Stimulated activated effector memory CD8-positive, alpha-beta T cell treated with anti-CD3 and anti-CD28 coated beads, Interleukin-12 subunit alpha, Interleukin-12 subunit beta, amount 100 ng/mL, for 72 hours (primary cell): ENCODE measurements around the gene VPS37B.
A peak's percentile ranks its signal among the peaks of the same experiment; 100 is the strongest.

Experiments used
- ATAC-seq: fragments of 150-1000 bp; cut with Tn5 transposase; 2 replicates; pipeline ENCODE4 v1.10.0; 2021
- DNase-seq, 2 donors: peaks; one replicate each; pipeline ENCODE4 v3.0.0; 2021 to 2022; ENCODE audit warnings: low spot score in 2 of 2
- H3K27ac Mint-ChIP-seq: one replicate; pipeline ENCODE4 v1.8.0; 2022; ENCODE audit warnings: mild to moderate bottlenecking, mixed read lengths
- H3K36me3 Mint-ChIP-seq: one replicate; pipeline ENCODE4 v1.8.0; 2022; ENCODE audit warnings: mild to moderate bottlenecking, mixed read lengths
- H3K4me1 Mint-ChIP-seq: one replicate; pipeline ENCODE4 v1.8.0; 2022; ENCODE audit warnings: mixed read lengths
- H3K4me3 Mint-ChIP-seq: one replicate; pipeline ENCODE4 v1.8.0; 2022; ENCODE audit warnings: mild to moderate bottlenecking, mixed read lengths
- H3K9me3 Mint-ChIP-seq: one replicate; pipeline ENCODE4 v1.8.0; 2022; ENCODE audit warnings: mixed read lengths

Gene VPS37B

GRCh38 chr12:122866379-122866778, 29.5 kb downstream of the VPS37B start:
- DNase-seq (no peak), ATAC-seq (no peak)
- H3K27ac Mint-ChIP-seq: no peak overlapping the region
- H3K36me3 Mint-ChIP-seq: peaks cover 72% of the 10 kb centered on the region
- peaks cover 31% of the 10 kb centered on the region for H3K4me1 Mint-ChIP-seq
- H3K9me3 Mint-ChIP-seq: no peaks in the 10 kb centered on the region
- H3K4me3 Mint-ChIP-seq: no peak overlapping the region

- ATAC-seq (peak; percentile 6), DNase-seq (no peak)
- Mint-ChIP-seq H3K4me3 (no peak overlapping the region), H3K4me1 (peaks cover 25% of the 10 kb centered on the region), H3K27ac (peak overlapping the region; percentile 37), H3K9me3 (no peaks in the 10 kb centered on the region), H3K36me3 (peaks cover 64% of the 10 kb centered on the region)
These were observed 30.4 kb downstream of the VPS37B start for GRCh38 chr12:122865268-122866231.

- no peaks in the 10 kb centered on the region for H3K9me3 Mint-ChIP-seq
- ATAC-seq (no peak), DNase-seq (no peak)
- peak overlapping the region; percentile 37 for H3K27ac Mint-ChIP-seq
- H3K4me3 Mint-ChIP-seq: no peak overlapping the region
- peaks cover 57% of the 10 kb centered on the region for H3K36me3 Mint-ChIP-seq
- peaks cover 20% of the 10 kb centered on the region for H3K4me1 Mint-ChIP-seq
These were observed 31.1 kb downstream of the VPS37B start for GRCh38 chr12:122864894-122865253.

DNA sequence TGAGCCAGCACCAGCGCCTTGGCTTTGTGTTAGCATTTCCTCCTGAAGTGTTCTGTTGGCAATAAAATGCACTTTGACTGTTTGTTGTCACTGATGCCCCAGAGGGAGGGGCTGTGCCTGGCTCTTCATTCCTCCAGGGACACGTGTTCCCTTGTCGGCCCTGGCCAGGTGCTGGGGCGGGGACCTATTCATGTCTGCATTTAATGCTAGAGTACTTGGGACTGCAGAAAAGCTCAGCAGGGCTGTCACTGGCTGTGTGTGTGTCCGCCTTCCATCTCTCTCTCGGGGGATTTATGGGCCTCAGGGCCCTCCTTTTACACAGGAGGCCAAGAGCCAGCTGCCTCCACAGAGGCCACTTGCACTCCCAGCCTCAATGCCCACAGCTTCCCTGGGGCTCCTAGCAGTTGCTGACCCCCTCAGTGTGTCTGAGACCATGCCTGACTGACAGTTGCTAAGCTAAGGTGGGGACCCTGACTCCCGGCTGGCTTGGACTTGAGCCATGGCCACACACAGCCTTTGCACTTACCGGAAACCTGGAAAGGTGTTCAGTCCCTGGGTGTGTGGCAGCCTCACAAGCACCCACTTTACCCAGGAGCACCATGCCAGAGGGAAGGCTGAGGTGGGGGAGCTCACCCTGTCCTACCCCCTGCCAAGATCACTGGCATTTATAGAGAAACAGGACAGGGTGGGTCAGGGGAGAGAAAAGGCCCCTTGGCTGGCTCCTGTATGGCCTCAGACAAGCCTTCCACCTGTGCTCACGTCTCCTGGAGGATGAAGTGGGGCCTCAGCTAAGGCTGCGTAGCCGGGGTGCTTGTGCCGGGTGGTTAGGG, 32.8 kb downstream of the VPS37B start:
- Mint-ChIP-seq H3K9me3 (no peaks in the 10 kb centered on the region), H3K4me3 (no peak overlapping the region), H3K36me3 (peaks cover 45% of the 10 kb centered on the region), H3K4me1 (peaks cover 10% of the 10 kb centered on the region), H3K27ac (no peak overlapping the region)
- no peak for ATAC-seq
- no peak for DNase-seq

DNA sequence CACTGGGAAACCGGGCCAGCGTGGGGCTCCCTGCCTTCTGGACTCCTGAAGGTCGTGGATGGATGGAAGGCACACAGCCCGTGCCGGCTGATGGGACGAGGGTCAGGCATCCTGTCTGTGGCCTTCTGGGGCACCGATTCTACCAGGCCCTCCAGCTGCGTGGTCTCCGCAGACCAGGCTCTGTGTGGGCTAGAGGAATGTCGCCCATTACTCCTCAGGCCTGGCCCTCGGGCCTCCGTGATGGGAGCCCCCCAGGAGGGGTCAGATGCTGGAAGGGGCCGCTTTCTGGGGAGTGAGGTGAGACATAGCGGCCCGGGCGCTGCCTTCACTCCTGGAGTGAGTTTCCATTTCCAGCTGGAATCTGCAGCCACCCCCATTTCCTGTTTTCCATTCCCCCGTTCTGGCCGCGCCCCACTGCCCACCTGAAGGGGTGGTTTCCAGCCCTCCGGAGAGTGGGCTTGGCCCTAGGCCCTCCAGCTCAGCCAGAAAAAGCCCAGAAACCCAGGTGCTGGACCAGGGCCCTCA, 33.8 kb downstream of the VPS37B start:
- DNase-seq (no peak), ATAC-seq (no peak)
- Mint-ChIP-seq H3K27ac (no peak overlapping the region), H3K4me1 (peaks cover 10% of the 10 kb centered on the region), H3K4me3 (no peak overlapping the region), H3K9me3 (no peaks in the 10 kb centered on the region), H3K36me3 (peaks cover 37% of the 10 kb centered on the region)

DNA sequence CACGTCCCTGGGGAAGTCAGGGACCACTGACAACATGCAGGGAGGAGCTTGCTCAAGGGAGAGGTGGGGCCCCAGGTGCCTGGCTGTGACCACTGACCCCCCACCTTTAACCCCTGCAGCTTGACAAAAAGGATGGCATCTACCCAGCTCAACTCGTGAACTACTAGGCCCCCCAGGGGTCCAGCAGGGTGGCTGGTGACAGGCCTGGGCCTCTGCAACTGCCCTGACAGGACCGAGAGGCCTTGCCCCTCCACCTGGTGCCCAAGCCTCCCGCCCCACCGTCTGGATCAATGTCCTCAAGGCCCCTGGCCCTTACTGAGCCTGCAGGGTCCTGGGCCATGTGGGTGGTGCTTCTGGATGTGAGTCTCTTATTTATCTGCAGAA, 34.3 kb downstream of the VPS37B start:
- peaks cover 10% of the 10 kb centered on the region for H3K4me1 Mint-ChIP-seq
- H3K36me3 Mint-ChIP-seq: peaks cover 31% of the 10 kb centered on the region
- H3K27ac Mint-ChIP-seq: no peak overlapping the region
- DNase-seq (no peak), ATAC-seq (no peak)
- no peak overlapping the region for H3K4me3 Mint-ChIP-seq
- no peaks in the 10 kb centered on the region for H3K9me3 Mint-ChIP-seq

- peaks cover 10% of the 10 kb centered on the region for H3K4me1 Mint-ChIP-seq
- H3K36me3 Mint-ChIP-seq: peaks cover 27% of the 10 kb centered on the region
- no peak for ATAC-seq
- H3K4me3 Mint-ChIP-seq: no peak overlapping the region
- DNase-seq: no peak
- no peaks in the 10 kb centered on the region for H3K9me3 Mint-ChIP-seq
- peak overlapping the region; percentile 43 for H3K27ac Mint-ChIP-seq
These were observed 34.9 kb downstream of the VPS37B start for GRCh38 chr12:122860854-122861586.

DNA sequence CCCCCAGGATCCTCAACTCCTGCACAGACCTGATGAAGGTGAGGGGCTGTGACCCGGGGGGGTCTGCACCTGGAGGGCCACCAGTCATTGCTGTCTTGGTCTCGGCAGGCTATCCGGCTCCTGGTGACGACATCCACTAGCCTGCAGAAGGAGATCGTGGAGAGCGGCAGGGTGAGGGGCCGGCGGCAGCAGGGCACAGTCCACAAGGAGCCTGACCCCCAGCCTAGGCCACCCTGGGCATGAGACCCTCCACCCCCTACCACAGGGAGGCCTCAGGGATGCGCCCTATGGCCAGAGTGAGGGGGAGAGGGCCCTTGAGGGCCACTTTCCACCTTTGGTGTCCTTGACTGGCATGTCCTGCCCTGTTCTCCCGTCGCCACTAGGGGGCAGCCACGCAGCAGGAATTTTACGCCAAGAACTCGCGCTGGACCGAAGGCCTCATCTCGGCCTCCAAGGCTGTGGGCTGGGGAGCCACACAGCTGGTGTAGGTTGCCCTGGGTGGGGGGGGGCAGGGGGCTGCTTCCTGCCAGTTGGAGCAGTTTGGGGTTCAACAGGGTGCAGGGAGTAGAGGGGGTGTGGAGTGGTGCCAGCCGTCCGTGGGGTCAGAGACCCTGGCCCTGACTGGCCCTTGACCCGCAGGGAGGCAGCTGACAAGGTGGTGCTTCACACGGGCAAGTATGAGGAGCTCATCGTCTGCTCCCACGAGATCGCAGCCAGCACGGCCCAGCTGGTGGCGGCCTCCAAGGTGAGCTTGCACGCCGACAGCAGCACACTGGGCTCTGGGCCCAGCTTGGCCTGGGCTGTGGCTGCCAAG, 35.7 kb downstream of the VPS37B start:
- H3K4me1 Mint-ChIP-seq: peaks cover 10% of the 10 kb centered on the region
- H3K9me3 Mint-ChIP-seq: no peaks in the 10 kb centered on the region
- DNase-seq (peak; percentile 83 to 90), ATAC-seq (peak; percentile 73)
- H3K36me3 Mint-ChIP-seq: peaks cover 26% of the 10 kb centered on the region
- peak overlapping the region; percentile 43 for H3K27ac Mint-ChIP-seq
- no peak overlapping the region for H3K4me3 Mint-ChIP-seq

GRCh38 chr12:122859303-122860039, 36.5 kb downstream of the VPS37B start:
- peak overlapping the region; percentile 43 for H3K27ac Mint-ChIP-seq
- peaks cover 22% of the 10 kb centered on the region for H3K36me3 Mint-ChIP-seq
- H3K4me3 Mint-ChIP-seq: no peak overlapping the region
- ATAC-seq: no peak
- no peak for DNase-seq
- H3K9me3 Mint-ChIP-seq: no peaks in the 10 kb centered on the region
- peaks cover 3% of the 10 kb centered on the region for H3K4me1 Mint-ChIP-seq

- Mint-ChIP-seq H3K4me1 (no peaks in the 10 kb centered on the region), H3K27ac (no peak overlapping the region), H3K9me3 (no peaks in the 10 kb centered on the region), H3K36me3 (peaks cover 29% of the 10 kb centered on the region), H3K4me3 (no peak overlapping the region)
- ATAC-seq: no peak
- no peak for DNase-seq
These were observed 37.2 kb downstream of the VPS37B start for GRCh38 chr12:122858591-122859302.

- no peak for ATAC-seq
- no peak for DNase-seq
- H3K27ac Mint-ChIP-seq: no peak overlapping the region
- no peaks in the 10 kb centered on the region for H3K9me3 Mint-ChIP-seq
- H3K36me3 Mint-ChIP-seq: peaks cover 29% of the 10 kb centered on the region
- H3K4me3 Mint-ChIP-seq: no peak overlapping the region
- H3K4me1 Mint-ChIP-seq: no peaks in the 10 kb centered on the region
These were observed 37.8 kb downstream of the VPS37B start for GRCh38 chr12:122858171-122858570.

DNA sequence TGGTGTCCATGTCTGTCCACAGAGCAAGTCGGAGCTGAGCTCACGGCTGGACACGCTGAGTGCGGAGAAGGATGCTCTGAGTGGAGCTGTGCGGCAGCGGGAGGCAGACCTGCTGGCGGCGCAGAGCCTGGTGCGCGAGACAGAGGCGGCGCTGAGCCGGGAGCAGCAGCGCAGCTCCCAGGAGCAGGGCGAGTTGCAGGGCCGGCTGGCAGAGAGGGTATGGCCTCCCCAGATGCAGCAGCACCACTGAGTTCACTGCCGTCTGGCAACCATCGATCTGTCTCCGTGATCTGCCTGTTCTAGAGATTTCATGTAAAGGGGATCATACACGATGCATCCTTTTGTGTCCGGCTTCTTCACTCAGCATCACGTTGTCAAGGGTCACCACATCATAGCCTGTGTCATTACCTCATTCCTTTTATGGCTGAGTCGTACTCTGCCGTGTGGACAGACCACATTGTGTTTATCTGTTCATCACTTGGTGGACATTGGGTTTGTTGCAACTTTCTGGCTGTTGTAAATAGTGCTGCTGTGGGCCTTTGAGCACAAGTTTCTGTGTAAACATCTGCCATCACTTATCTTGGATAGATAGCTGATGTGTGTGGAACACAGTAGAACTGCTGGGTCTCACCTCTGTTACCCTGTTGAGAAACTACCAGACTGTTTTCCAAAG, 38.8 kb downstream of the VPS37B start:
- DNase-seq: no peak
- Mint-ChIP-seq H3K27ac (no peak overlapping the region), H3K4me3 (no peak overlapping the region), H3K9me3 (no peaks in the 10 kb centered on the region), H3K4me1 (no peaks in the 10 kb centered on the region), H3K36me3 (peaks cover 27% of the 10 kb centered on the region)
- no peak for ATAC-seq
